Suprapubic skin (tissue), 4 donors: ENCODE measurements around the gene SEMA4G. TPM values are rescaled to one million over a fixed set of nuclear protein-coding genes. Genes with fewer than 3 reads are reported as not detected.

Source experiments
- DNase-seq, 2 donors: peaks; one replicate each; pipeline ENCODE4 v3.0.0-alpha.2; 2019; ENCODE audit warnings: low spot score in 2 of 2
- H3K27ac ChIP-seq: fragments of 200-600 bp; sonication (generic); one replicate; pipeline ENCODE4 v1.5.1; 2019
- H3K27me3 ChIP-seq: fragments of 200-600 bp; sonication (generic); one replicate; pipeline ENCODE4 v1.5.1; 2019
- H3K36me3 ChIP-seq: fragments of 200-600 bp; sonication (generic); one replicate; pipeline ENCODE4 v1.5.1; 2019
- H3K4me1 ChIP-seq: fragments of 200-600 bp; sonication (generic); one replicate; pipeline ENCODE4 v1.5.1; 2019
- H3K4me3 ChIP-seq: fragments of 200-600 bp; sonication (generic); one replicate; pipeline ENCODE4 v1.5.1; 2019; ENCODE audit warnings: mild to moderate bottlenecking
- H3K9me3 ChIP-seq: fragments of 200-600 bp; sonication (generic); one replicate; pipeline ENCODE4 v1.5.1; 2019
- CTCF ChIP-seq, 2 donors: fragments of 200-600 bp in 1 of 2; fragments of 450-650 bp in 1 of 2; sonication (generic) in 1 of 2; IDR thresholded peaks; one replicate each; pipeline ENCODE4 v1.5.1; 2016 to 2019; ENCODE audit warnings: antibody characterized with exemption in 2 of 2, mild to moderate bottlenecking in 1 of 2, moderate library complexity in 1 of 2
- EP300 ChIP-seq: sonication (generic); formaldehyde crosslinking; IDR thresholded peaks from one replicate; pipeline ENCODE4 v1.6.1; 2017; ENCODE audit warnings: antibody characterized with exemption
- POLR2A ChIP-seq, 2 donors: fragments of 450-650 bp; IDR thresholded peaks; one replicate each; pipeline ENCODE4 v1.6.1; 2017; ENCODE audit warnings: antibody characterized with exemption in 2 of 2, mild to moderate bottlenecking in 2 of 2, moderate library complexity in 2 of 2
- POLR2AphosphoS5 ChIP-seq, 3 donors: sonication (generic); formaldehyde crosslinking; IDR thresholded peaks; one replicate each; pipeline ENCODE4 v1.6.1; 2017; ENCODE audit warnings: antibody characterized with exemption in 3 of 3
- WGBS: methylation state at CpG from one replicate; pipeline ENCODE4 v1.1.5; 2018; 5-methylcytosine and 5-hydroxymethylcytosine counted together
- total RNA-seq, 4 donors: library from RNA; depleted of rRNA; stranded (reverse); fragments of >200 nt; gene quantifications; one replicate each; pipeline ENCODE4 v1.1.0, GENCODE V29; 2016

The SEMA4G gene
- total RNA-seq, 4 donors from 2014 or later: 19.2 to 36.3 (median 30.1) TPM

- Histone ChIP-seq H3K4me3 (no peak overlapping the region), H3K9me3 (no peaks in the 10 kb centered on the region), H3K36me3 (peaks cover 45% of the 10 kb centered on the region), H3K27ac (no peak overlapping the region), H3K27me3 (no peaks in the 10 kb centered on the region), H3K4me1 (peaks cover 43% of the 10 kb centered on the region)
- WGBS: 83% methylated on average over 22 of the region's 23 CpGs
- TF ChIP-seq POLR2A (IDR thresholded peaks at IDR 0.05) (no peak), POLR2AphosphoS5 (IDR thresholded peaks at IDR 0.05) (no peak), EP300 (no peak), CTCF (IDR thresholded peaks at IDR 0.05) (no peak)
- DNase-seq: no peak
Observed at GRCh38 chr10:101005361-101005760, 36.1 kb downstream of the SEMA4G start.

- no peak overlapping the region for H3K27ac ChIP-seq
- no peaks in the 10 kb centered on the region for H3K9me3 ChIP-seq
- no peak overlapping the region for H3K4me3 ChIP-seq
- 100% methylated on average over 4 of the region's 4 CpGs for WGBS
- H3K36me3 ChIP-seq: peaks cover 45% of the 10 kb centered on the region
- TF ChIP-seq EP300 (no peak), POLR2AphosphoS5 (IDR thresholded peaks at IDR 0.05) (no peak), CTCF (IDR thresholded peaks at IDR 0.05) (no peak), POLR2A (IDR thresholded peaks at IDR 0.05) (no peak)
- DNase-seq: no peak
- H3K27me3 ChIP-seq: no peaks in the 10 kb centered on the region
- H3K4me1 ChIP-seq: peaks cover 36% of the 10 kb centered on the region
Observed at GRCh38 chr10:101005869-101006567, 36.7 kb downstream of the SEMA4G start.

- TF ChIP-seq EP300 (no peak), CTCF (IDR thresholded peaks at IDR 0.05) (no peak), POLR2AphosphoS5 (IDR thresholded peaks at IDR 0.05) (no peak), POLR2A (IDR thresholded peaks at IDR 0.05) (no peak)
- WGBS: 94% methylated on average over 28 of the region's 33 CpGs
- H3K27me3 ChIP-seq: no peaks in the 10 kb centered on the region
- H3K4me3 ChIP-seq: no peak overlapping the region
- DNase-seq: no peak
- peaks cover 30% of the 10 kb centered on the region for H3K4me1 ChIP-seq
- H3K9me3 ChIP-seq: no peaks in the 10 kb centered on the region
- no peak overlapping the region for H3K27ac ChIP-seq
- peaks cover 45% of the 10 kb centered on the region for H3K36me3 ChIP-seq
Observed at GRCh38 chr10:101006593-101007098, 37.3 kb downstream of the SEMA4G start.

- Histone ChIP-seq H3K36me3 (peaks cover 45% of the 10 kb centered on the region), H3K9me3 (no peaks in the 10 kb centered on the region), H3K27me3 (no peaks in the 10 kb centered on the region), H3K27ac (no peak overlapping the region), H3K4me1 (peaks cover 27% of the 10 kb centered on the region), H3K4me3 (no peak overlapping the region)
- DNase-seq: no peak
- whole genome bisulfite sequencing: 57% methylated on average over 5 of the region's 11 CpGs
- no peak for TF ChIP-seq CTCF (IDR thresholded peaks at IDR 0.05)
- TF ChIP-seq EP300: no peak
- no peak for TF ChIP-seq POLR2A (IDR thresholded peaks at IDR 0.05)
- TF ChIP-seq POLR2AphosphoS5 (IDR thresholded peaks at IDR 0.05): no peak
Observed at GRCh38 chr10:101007099-101007711, 37.9 kb downstream of the SEMA4G start.
